Measurements from ENCODE around the gene EXD3.

The EXD3 gene

GRCh38 chr9:137374131-137374845, 48.7 kb downstream of the EXD3 start:
- TF ChIP-seq CTCF (IDR thresholded peaks at IDR 0.05; ENCODE audit: low read depth, low read length, missing control alignments), result no peak
- DNase-seq (ENCODE audit: low read depth), result no peak
- no peak overlapping the region for H3K4me3 ChIP-seq (ENCODE audit: low read depth, low read length)

GRCh38 chr9:137373611-137373980, 49.4 kb downstream of the EXD3 start:
- no peak for TF ChIP-seq CTCF (IDR thresholded peaks at IDR 0.05; ENCODE audit: low read depth, low read length, missing control alignments)
- H3K4me3 ChIP-seq (ENCODE audit: low read depth, low read length), result no peak overlapping the region
- no peak for DNase-seq (ENCODE audit: low read depth)

- H3K4me3 ChIP-seq (ENCODE audit: low read depth, low read length), result no peak overlapping the region
- DNase-seq (ENCODE audit: low read depth), result no peak
- no peak for TF ChIP-seq CTCF (IDR thresholded peaks at IDR 0.05; ENCODE audit: low read depth, low read length, missing control alignments)
Observed at GRCh38 chr9:137372693-137373610, 50.0 kb downstream of the EXD3 start.

- no peak overlapping the region for H3K4me3 ChIP-seq (ENCODE audit: low read depth, low read length)
- no peak for DNase-seq (ENCODE audit: low read depth)
- no peak for TF ChIP-seq CTCF (IDR thresholded peaks at IDR 0.05; ENCODE audit: low read depth, low read length, missing control alignments)
Observed at GRCh38 chr9:137371946-137372651, 50.9 kb downstream of the EXD3 start.

GRCh38 chr9:137371521-137371941, 51.4 kb downstream of the EXD3 start:
- no peak overlapping the region for H3K4me3 ChIP-seq (ENCODE audit: low read depth, low read length)
- no peak for DNase-seq (ENCODE audit: low read depth)
- TF ChIP-seq CTCF (IDR thresholded peaks at IDR 0.05; ENCODE audit: low read depth, low read length, missing control alignments), result no peak

- no peak for TF ChIP-seq CTCF (IDR thresholded peaks at IDR 0.05; ENCODE audit: low read depth, low read length, missing control alignments)
- no peak overlapping the region for H3K4me3 ChIP-seq (ENCODE audit: low read depth, low read length)
- DNase-seq (ENCODE audit: low read depth), result no peak
Observed at GRCh38 chr9:137370865-137371520, 52.0 kb downstream of the EXD3 start.
